COLO668 (cell line): ENCODE measurements around the gene ZNF426.
"Not testable (repeated sequence)": the region's sequence is repeated elsewhere in the genome, so short reads cannot be mapped to it uniquely, and the experiment has no call there.

Source experiments
- DNase-seq: peaks from one replicate; lab custom pipeline; 2025; ENCODE audit not compliant: unreplicated experiment; lab: John Stamatoyannopoulos, UW

Gene ZNF426

GRCh38 chr19:9538183-9539058, at the start of gene ZNF426:
TSS of gene ZNF426 (minus strand) at chr19:9538645. CDS start at chr19:9536232, 2,413 bp downstream.
- DNase-seq, result peak; percentile 89

GRCh38 chr19:9586764-9587163, 48.3 kb upstream of the ZNF426 start:
- peak; percentile 73 for DNase-seq

GRCh38 chr19:9584073-9584833, 45.8 kb upstream of the ZNF426 start, which contains the start of gene ZNF121:
TSS of gene ZNF121 (minus strand) at chr19:9584504. CDS start at chr19:9568097, 16,407 bp downstream.
- DNase-seq, result peak; percentile 91

GRCh38 chr19:9582081-9582725, 43.8 kb upstream of the ZNF426 start:
- not testable (repeated sequence) for DNase-seq

- DNase-seq, result no peak
Observed at GRCh38 chr19:9580728-9581127, 42.3 kb upstream of the ZNF426 start.

GRCh38 chr19:9570255-9570654, 31.8 kb upstream of the ZNF426 start:
- DNase-seq, result no peak

- no peak for DNase-seq
Observed at GRCh38 chr19:9566729-9567128, 28.3 kb upstream of the ZNF426 start.

GRCh38 chr19:9565900-9566705, 27.7 kb upstream of the ZNF426 start:
- no peak for DNase-seq

- no peak for DNase-seq
Observed at GRCh38 chr19:9552536-9553274, 14.3 kb upstream of the ZNF426 start.

GRCh38 chr19:9547870-9548269, 9.4 kb upstream of the ZNF426 start:
- no peak for DNase-seq

- not testable (repeated sequence) for DNase-seq
Observed at GRCh38 chr19:9541281-9541680, 2.8 kb upstream of the ZNF426 start.

GRCh38 chr19:9539921-9540320, 1.5 kb upstream of the ZNF426 start:
- DNase-seq, result not testable (repeated sequence)

GRCh38 chr19:9539201-9539600, 756 bp upstream of the ZNF426 start:
- not testable (repeated sequence) for DNase-seq

- DNase-seq, result no peak
Observed at GRCh38 chr19:9535934-9536333, 2.5 kb downstream of the ZNF426 start.

GRCh38 chr19:9531933-9532332, 6.5 kb downstream of the ZNF426 start:
- DNase-seq, result no peak

- DNase-seq, result no peak
Observed at GRCh38 chr19:9528757-9529336, 9.6 kb downstream of the ZNF426 start.

- DNase-seq, result no peak
Observed at GRCh38 chr19:9523885-9524474, 14.5 kb downstream of the ZNF426 start.

- no peak for DNase-seq
Observed at GRCh38 chr19:9507285-9507684, 31.2 kb downstream of the ZNF426 start.

GRCh38 chr19:9500796-9501195, 37.6 kb downstream of the ZNF426 start:
- no peak for DNase-seq
